Limb (tissue), 2 donors: ENCODE results near the gene CHN1.

ENCODE experiments used
- DNase-seq, 2 donors: peaks; one replicate each; pipeline ENCODE4 v3.0.0-alpha.2; 2016; ENCODE audit errors: extremely low spot score in 2 of 2

Gene CHN1

DNA sequence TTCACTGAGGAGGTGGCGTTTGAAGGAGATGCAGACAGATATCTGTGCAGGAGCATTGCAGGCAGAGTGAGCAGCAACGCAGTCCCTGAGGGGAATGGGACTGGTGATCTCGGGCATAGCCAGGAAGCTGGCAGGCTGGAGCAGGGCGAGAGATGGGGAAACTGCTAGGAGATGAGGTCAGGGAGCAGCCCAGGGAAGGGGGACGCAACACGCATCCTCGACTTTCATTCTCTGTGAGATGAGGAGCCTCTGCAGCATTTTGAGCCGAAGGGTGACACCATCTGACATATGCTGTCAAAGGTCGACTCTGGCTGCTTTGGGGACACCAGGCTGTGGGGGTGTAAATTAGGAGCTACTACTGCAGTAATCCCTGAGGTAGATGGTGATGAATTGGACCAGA lies 236.6 kb downstream of the CHN1 start:
- no peak for DNase-seq

- DNase-seq: no peak
Measured at GRCh38 chr2:174766271-174766670, 238.9 kb downstream of the CHN1 start.

DNA sequence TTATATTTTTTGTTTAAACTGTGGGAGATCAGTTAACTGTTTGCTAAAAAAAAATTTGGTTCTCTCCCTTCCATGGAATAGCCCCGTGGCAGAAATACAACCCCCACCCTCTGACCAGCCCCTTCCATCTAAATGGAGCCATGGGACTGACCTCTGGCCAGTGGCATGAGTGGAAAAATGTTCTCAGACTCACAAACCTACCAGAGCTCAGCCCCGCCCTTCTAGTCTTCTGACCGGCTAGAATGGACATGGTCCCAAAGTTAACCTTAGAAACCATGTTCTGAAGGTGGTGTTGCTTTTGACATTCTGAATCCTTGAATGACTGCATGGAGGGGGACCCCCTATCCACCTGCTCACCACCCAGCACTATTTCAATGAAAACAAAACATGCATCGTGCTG lies 239.6 kb downstream of the CHN1 start:
- DNase-seq: no peak

DNA sequence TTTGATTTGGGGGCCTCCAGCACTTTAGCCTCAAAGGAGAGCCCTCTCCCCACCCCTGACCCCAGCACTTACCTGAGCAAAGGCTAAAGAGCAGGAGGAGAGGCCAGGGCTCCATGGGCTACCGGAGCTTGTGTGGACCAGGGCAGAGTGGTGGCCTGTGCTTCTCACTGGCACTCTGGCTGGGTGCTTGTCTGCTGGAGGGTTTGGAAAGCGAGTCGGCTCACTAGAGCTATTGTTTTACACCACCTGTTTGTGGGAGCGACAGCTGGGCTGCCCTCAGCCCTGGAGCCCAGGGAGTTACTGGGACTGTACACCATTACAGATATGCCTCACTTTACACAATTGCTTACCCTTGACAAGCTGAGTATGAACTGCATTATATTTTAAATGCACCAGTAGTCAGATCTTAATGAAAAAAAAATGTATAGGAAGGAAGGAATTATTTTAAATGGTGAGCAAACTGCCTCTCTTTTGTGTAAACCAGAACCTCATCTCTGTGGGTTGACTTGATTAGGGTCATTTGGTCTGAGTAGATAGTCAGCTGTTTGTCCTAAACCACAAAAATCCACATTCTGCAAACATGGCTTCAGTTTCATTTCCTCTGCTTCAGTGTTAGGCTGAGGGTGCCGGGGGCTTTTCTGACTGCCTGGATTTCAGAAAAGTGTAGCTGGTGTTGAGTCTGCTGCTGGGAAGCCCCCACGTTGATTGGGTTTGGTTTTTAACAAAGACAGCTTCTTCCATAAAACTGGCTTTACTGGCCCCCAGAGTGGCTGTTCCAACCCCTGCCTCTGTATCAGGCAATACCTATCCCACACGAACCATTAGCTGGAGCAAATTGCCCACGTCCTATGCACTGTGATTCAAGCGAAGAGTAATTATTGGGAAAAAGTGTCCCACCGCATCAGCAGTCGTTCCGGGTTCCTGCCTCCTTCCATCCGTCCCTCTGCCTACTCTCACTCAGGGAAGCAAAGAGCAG lies 240.6 kb downstream of the CHN1 start, which contains the start of gene CHRNA1:
CHRNA1 (minus strand) TSS at position 193 of the 976 bp plus-strand sequence; CDS start at position 115, 78 bp downstream.
- DNase-seq: peak in 1 of 2 donors; percentile 56

DNA sequence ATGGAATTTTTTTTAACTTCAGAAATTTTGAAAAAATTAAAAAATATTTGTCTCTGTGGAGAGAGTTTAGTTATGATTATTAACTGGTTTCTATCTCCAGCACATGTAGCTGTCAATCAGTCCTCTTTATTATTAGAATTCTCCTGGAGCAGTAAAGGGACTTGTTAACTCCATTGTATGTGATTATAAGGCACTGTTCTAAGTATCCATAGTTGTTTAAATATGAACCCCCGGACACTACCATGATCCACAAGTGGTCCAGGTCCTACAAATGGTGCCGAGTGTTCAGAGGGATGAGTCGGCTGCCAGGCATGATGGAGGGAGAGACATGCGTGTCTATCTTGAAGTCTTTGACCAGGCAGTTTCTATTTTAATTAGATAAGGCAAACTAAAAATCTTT lies 241.4 kb downstream of the CHN1 start:
- no peak for DNase-seq

DNA sequence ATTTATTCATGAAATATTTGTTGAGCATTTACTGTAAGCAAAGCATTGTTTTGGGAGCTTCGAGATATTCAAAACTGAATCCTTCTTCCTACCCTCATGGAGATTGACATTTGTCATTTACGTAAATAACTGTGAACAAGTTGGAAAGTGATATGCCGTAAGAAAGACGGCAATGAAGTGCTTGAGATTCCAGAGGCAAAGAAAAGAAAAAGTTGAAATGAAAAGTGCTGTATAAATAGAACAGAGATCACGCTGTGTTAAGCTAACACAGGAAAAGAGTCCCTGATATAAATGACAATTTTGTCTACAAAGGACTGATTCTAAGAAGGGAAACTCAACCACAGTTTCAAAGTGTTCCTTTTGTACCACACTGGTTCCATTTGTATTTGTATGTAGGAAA lies 242.7 kb downstream of the CHN1 start:
- DNase-seq: no peak

- DNase-seq: no peak
Measured at GRCh38 chr2:174761837-174762236, 243.3 kb downstream of the CHN1 start.

DNA sequence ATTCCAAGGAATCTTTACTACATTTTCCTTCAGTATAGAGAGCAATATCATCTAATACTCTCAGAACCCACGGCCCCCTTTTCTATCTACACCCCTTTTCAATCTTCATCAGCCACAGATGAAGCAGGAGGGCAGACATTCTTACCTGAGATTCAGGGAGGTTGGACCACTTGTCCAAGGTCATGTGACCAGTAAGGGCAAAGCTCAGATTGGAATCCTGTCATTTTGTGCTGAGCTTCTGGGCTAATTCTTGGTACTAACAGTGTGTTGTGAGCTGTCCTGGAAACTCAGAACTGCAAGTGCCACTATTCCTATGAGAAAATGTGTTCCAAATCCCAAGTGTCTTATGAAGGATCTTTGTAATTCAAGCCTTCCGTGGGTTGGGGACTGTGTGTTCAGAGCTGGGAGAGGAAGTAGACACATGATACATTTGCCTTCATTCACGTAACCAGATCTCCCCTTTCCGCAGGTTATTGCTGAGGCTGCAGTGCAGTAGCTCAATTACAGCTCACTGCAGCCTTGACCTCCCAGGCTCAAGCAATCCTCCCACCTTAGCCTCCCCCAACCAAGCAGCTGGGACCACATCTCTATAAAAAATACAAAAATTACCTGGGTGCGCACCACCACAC lies 244.2 kb downstream of the CHN1 start:
- no peak for DNase-seq

GRCh38 chr2:174759381-174760065 lies 245.7 kb downstream of the CHN1 start:
- no peak for DNase-seq

DNA sequence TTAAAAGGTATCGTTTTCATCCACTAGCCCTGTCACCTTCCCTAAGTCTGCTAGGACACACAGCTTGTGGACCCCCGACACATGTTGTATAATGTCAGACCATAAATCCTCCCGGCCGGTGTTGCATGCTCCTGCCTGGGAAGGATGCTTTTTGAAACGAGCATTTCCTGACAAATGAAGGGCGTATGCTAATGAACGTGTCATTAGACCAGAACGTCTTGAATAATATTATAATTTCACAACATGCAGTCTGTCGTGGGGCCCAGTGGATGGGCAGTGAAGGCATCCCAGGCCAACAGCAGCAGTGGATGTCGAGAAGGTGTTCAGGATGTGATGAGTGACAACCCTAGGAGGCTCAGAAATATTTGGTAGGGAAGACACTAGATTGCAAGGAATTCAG lies 248.4 kb downstream of the CHN1 start:
- DNase-seq: no peak

- DNase-seq: no peak
Measured at GRCh38 chr2:174753038-174753633, 252.0 kb downstream of the CHN1 start.

GRCh38 chr2:174752403-174753037 lies 252.7 kb downstream of the CHN1 start:
- no peak for DNase-seq

DNA sequence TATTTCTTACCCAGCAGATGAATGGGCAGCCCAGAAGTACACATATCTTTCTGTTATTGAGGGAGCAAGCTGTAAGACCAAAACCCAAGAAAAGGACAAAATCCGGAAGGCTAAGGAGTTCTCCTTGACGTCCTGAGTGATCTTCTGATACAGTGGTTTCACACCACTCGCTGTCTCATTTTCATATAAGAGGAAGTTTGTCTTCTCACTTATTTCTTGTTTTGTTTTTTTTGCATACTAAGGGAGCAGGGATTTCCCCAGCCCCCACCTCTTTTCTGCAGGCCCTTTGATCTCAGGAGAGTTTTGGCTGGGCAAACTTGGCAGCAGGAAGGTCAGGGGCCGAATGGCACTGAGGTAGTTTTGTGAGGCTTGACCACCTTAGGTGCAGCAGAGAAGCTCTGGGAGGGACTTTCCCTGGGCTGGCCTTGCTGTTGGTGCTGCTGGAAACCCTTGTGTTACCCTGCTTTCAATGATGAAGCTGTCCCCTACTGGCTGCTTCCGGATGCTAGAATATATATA lies 254.2 kb downstream of the CHN1 start:
- DNase-seq: no peak

GRCh38 chr2:174749793-174750192 lies 255.4 kb downstream of the CHN1 start:
- no peak for DNase-seq

GRCh38 chr2:174748948-174749347 lies 256.2 kb downstream of the CHN1 start:
- DNase-seq: peak; percentile 55 to 80
